ENCODE data around the gene NKAIN2.

DNA sequence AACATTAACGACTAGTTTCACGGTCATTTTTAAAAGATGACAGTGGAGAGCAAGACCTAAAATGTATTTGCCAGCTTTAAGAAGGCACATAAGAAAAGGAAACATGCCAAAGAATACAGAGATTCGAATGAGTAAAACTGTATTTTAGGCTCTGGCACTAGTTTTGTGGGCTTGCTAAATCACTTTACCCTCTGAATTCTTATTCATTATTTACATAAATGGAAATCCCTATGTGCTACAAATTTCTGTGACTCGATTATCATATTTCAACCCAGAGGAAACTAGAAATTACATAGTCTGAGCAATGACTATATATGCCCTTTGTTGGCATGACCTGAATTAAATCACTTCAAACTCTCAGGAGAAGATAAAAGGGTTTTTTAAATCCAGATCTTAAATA is 716.8 kb downstream of the NKAIN2 start:
- TF ChIP-seq, protein P1, sequence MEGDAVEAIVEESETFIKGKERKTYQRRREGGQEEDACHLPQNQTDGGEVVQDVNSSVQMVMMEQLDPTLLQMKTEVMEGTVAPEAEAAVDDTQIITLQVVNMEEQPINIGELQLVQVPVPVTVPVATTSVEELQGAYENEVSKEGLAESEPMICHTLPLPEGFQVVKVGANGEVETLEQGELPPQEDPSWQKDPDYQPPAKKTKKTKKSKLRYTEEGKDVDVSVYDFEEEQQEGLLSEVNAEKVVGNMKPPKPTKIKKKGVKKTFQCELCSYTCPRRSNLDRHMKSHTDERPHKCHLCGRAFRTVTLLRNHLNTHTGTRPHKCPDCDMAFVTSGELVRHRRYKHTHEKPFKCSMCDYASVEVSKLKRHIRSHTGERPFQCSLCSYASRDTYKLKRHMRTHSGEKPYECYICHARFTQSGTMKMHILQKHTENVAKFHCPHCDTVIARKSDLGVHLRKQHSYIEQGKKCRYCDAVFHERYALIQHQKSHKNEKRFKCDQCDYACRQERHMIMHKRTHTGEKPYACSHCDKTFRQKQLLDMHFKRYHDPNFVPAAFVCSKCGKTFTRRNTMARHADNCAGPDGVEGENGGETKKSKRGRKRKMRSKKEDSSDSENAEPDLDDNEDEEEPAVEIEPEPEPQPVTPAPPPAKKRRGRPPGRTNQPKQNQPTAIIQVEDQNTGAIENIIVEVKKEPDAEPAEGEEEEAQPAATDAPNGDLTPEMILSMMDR (IDR thresholded peaks at IDR 0.05; ENCODE audit: low read depth, low read length), result no peak
- no peak for TF ChIP-seq POLR2A (IDR thresholded peaks at IDR 0.05; ENCODE audit: extremely low read depth, insufficient read length)
- TF ChIP-seq MAX (IDR thresholded peaks at IDR 0.05; ENCODE audit: low read depth, low read length), result no peak
